Measurements from ENCODE around the gene AMOTL1.
A peak's percentile ranks its signal among the peaks of the same experiment; 100 is the strongest.

The AMOTL1 gene

DNA sequence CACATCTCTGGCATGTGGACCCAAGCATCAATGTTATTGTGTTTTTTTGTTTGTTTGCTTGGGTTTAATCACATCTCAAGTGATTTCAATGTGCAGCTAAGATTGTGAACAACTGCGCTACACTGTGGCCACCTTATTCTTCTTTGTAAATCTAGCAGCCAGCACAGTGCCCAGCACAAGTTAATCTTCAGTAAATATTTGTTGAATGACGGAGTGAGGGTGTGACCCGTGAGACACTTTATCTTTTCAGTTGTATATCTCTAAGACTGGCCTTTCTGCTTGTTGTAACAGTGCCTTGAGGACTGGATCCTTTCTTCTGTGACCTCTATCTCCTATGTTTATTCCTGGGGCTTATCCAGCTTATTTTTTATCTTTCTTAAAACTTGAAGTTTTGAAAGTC lies 21.4 kb upstream of the AMOTL1 start:
- TF ChIP-seq TAF1 (IDR thresholded peaks at IDR 0.05; ENCODE audit: low read depth) (no peak), CEBPB (IDR thresholded peaks at IDR 0.05) (no peak), YY1 (IDR thresholded peaks at IDR 0.05; ENCODE audit: low read depth) (no peak), NFIC (IDR thresholded peaks at IDR 0.05) (no peak), RAD21 (IDR thresholded peaks at IDR 0.05; ENCODE audit: low read depth) (no peak), EGR1 (IDR thresholded peaks at IDR 0.05) (no peak), TEAD4 (IDR thresholded peaks at IDR 0.05) (no peak), CREB1 (IDR thresholded peaks at IDR 0.05; ENCODE audit: low read depth) (no peak), FOXM1 (IDR thresholded peaks at IDR 0.05; ENCODE audit: borderline replicate concordance, low read depth) (no peak), ZBTB7A (IDR thresholded peaks at IDR 0.05; ENCODE audit: low read depth) (no peak), TCF12 (IDR thresholded peaks at IDR 0.05; ENCODE audit: low read depth) (no peak), EP300 (IDR thresholded peaks at IDR 0.05; ENCODE audit: borderline replicate concordance) (no peak)
- TF ChIP-seq, protein P1, sequence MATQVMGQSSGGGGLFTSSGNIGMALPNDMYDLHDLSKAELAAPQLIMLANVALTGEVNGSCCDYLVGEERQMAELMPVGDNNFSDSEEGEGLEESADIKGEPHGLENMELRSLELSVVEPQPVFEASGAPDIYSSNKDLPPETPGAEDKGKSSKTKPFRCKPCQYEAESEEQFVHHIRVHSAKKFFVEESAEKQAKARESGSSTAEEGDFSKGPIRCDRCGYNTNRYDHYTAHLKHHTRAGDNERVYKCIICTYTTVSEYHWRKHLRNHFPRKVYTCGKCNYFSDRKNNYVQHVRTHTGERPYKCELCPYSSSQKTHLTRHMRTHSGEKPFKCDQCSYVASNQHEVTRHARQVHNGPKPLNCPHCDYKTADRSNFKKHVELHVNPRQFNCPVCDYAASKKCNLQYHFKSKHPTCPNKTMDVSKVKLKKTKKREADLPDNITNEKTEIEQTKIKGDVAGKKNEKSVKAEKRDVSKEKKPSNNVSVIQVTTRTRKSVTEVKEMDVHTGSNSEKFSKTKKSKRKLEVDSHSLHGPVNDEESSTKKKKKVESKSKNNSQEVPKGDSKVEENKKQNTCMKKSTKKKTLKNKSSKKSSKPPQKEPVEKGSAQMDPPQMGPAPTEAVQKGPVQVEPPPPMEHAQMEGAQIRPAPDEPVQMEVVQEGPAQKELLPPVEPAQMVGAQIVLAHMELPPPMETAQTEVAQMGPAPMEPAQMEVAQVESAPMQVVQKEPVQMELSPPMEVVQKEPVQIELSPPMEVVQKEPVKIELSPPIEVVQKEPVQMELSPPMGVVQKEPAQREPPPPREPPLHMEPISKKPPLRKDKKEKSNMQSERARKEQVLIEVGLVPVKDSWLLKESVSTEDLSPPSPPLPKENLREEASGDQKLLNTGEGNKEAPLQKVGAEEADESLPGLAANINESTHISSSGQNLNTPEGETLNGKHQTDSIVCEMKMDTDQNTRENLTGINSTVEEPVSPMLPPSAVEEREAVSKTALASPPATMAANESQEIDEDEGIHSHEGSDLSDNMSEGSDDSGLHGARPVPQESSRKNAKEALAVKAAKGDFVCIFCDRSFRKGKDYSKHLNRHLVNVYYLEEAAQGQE (IDR thresholded peaks at IDR 0.05; ENCODE audit: low read depth): no peak
- TF ChIP-seq, protein P2, sequence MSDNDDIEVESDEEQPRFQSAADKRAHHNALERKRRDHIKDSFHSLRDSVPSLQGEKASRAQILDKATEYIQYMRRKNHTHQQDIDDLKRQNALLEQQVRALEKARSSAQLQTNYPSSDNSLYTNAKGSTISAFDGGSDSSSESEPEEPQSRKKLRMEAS (IDR thresholded peaks at IDR 0.05): no peak
- TF ChIP-seq, protein P3, sequence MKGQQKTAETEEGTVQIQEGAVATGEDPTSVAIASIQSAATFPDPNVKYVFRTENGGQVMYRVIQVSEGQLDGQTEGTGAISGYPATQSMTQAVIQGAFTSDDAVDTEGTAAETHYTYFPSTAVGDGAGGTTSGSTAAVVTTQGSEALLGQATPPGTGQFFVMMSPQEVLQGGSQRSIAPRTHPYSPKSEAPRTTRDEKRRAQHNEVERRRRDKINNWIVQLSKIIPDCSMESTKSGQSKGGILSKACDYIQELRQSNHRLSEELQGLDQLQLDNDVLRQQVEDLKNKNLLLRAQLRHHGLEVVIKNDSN (IDR thresholded peaks at IDR 0.05): no peak

DNA sequence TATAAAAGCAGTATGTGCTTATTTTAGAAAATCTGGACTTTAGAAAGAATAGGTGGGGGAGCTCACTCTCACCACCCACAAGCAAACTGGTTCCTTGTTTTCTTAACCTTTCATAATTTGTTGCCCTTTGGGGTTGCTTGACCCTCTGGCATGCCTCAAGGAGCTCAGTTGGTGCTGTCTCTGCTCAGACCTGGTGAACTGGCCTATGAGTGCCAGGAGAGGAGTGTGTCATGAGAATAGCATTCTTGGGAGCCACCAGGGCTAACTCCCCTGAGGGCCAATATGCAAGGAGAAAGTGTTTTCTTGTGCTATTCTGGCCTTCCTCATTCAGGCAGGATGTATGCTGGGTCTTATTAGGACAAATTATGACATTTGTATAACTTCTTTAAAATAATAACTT lies 21.0 kb upstream of the AMOTL1 start:
- TF ChIP-seq, protein P1 (IDR thresholded peaks at IDR 0.05; ENCODE audit: low read depth): no peak
- TF ChIP-seq RAD21 (IDR thresholded peaks at IDR 0.05; ENCODE audit: low read depth) (no peak), FOXM1 (IDR thresholded peaks at IDR 0.05; ENCODE audit: borderline replicate concordance, low read depth) (no peak), YY1 (IDR thresholded peaks at IDR 0.05; ENCODE audit: low read depth) (no peak), CEBPB (IDR thresholded peaks at IDR 0.05) (no peak), EP300 (IDR thresholded peaks at IDR 0.05; ENCODE audit: borderline replicate concordance) (no peak), EGR1 (IDR thresholded peaks at IDR 0.05) (no peak), TEAD4 (IDR thresholded peaks at IDR 0.05) (no peak), ZBTB7A (IDR thresholded peaks at IDR 0.05; ENCODE audit: low read depth) (no peak), NFIC (IDR thresholded peaks at IDR 0.05) (no peak), TCF12 (IDR thresholded peaks at IDR 0.05; ENCODE audit: low read depth) (no peak), CREB1 (IDR thresholded peaks at IDR 0.05; ENCODE audit: low read depth) (no peak)
- TF ChIP-seq, protein P3 (IDR thresholded peaks at IDR 0.05): no peak
- TF ChIP-seq, protein P2 (IDR thresholded peaks at IDR 0.05): no peak

DNA sequence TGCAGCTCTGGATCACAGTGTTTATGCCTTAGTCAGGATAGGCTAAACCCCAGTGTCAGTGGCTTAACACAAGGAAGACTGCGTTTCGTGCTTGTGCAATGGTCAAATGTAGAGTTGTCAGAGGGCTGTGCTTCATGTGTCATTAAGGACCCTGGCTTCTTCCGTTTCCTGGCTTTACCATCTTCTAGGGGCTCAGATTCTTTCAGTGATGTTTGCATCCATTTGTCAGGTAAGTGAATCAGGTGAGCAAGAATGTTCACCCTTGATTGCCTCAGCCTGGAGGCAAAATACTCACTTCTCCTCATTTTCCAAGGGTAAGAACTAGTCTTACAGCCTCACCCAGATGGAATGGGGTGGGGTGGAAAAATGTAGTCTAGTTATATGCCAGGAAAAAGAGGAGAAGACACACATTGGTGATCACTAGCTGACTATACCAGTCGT lies 20.5 kb upstream of the AMOTL1 start:
- TF ChIP-seq TEAD4 (IDR thresholded peaks at IDR 0.05) (0 out of 2 replicates have a peak, but pooled peaks have one; percentile 24), CEBPB (IDR thresholded peaks at IDR 0.05) (no peak), ZBTB7A (IDR thresholded peaks at IDR 0.05; ENCODE audit: low read depth) (no peak)

DNA sequence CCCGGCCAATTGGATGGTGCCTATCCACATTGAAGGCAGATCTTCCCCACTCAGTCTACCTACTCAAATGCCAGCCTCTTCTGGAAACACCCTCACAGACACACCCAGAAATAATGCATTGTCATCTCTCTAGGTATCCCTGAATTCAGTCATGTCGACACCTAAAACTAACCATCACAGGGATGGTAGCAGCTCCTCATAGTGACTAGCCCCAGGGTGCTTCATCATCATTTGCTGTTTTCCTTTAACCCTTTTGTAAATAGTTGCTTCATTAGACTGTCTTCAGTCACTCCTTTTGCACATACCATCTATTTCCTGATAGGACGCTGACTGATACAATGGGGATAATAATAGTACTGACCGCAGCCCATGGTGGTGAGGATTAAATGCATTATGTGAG lies 18.8 kb upstream of the AMOTL1 start:
- no peak for TF ChIP-seq EP300 (IDR thresholded peaks at IDR 0.05; ENCODE audit: borderline replicate concordance)
- TF ChIP-seq TCF12 (IDR thresholded peaks at IDR 0.05; ENCODE audit: low read depth): no peak
- TF ChIP-seq CEBPB (IDR thresholded peaks at IDR 0.05): no peak
- TF ChIP-seq FOXM1 (IDR thresholded peaks at IDR 0.05; ENCODE audit: borderline replicate concordance, low read depth): no peak
- TF ChIP-seq, protein P1 (IDR thresholded peaks at IDR 0.05; ENCODE audit: low read depth): no peak
- TF ChIP-seq TEAD4 (IDR thresholded peaks at IDR 0.05): no peak
- no peak for TF ChIP-seq RAD21 (IDR thresholded peaks at IDR 0.05; ENCODE audit: low read depth)
- no peak for TF ChIP-seq YY1 (IDR thresholded peaks at IDR 0.05; ENCODE audit: low read depth)
- no peak for TF ChIP-seq NFIC (IDR thresholded peaks at IDR 0.05)
- TF ChIP-seq, protein P2 (IDR thresholded peaks at IDR 0.05): no peak
- no peak for TF ChIP-seq ZBTB7A (IDR thresholded peaks at IDR 0.05; ENCODE audit: low read depth)
- TF ChIP-seq CREB1 (IDR thresholded peaks at IDR 0.05; ENCODE audit: low read depth): no peak
- TF ChIP-seq, protein P3 (IDR thresholded peaks at IDR 0.05): no peak
- no peak for TF ChIP-seq TAF1 (IDR thresholded peaks at IDR 0.05; ENCODE audit: low read depth)
- no peak for TF ChIP-seq EGR1 (IDR thresholded peaks at IDR 0.05)
